ENCODE data around the gene CDK11B. TPM values are rescaled to one million over a fixed set of nuclear protein-coding genes. Genes with fewer than 3 reads are reported as not detected.
"Not testable (repeated sequence)": the region's sequence is repeated elsewhere in the genome, so short reads cannot be mapped to it uniquely, and the experiment has no call there.

The CDK11B gene
- polyA plus RNA-seq, 1 donor: 39.0 TPM

GRCh38 chr1:1647567-1648241 is 11.1 kb downstream of the CDK11B start:
- DNase-seq: not testable (repeated sequence)

DNA sequence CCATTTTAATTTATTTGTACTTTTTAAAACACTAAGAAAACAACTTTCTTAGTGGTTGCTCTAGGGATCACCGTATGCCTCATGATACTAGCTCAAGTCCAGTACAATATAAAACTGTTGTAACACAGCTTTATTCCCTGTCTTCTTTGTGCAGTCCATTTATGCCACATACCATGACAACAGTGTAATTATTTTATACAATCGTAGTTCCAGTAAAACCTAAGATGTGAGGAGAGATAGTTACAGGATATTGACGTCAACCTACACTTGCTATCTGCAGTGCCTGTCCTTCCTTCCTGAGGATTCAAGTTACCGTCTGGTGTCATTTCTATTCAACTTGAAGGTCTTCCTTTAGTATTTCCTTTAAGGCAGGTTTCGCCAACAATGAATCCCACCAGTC is 12.5 kb downstream of the CDK11B start:
- not testable (repeated sequence) for DNase-seq

GRCh38 chr1:1640711-1641461 is 17.9 kb downstream of the CDK11B start:
- not testable (repeated sequence) for DNase-seq

- not testable (repeated sequence) for DNase-seq
Measured at GRCh38 chr1:1640081-1640480, 18.7 kb downstream of the CDK11B start.

- DNase-seq: not testable (repeated sequence)
Measured at GRCh38 chr1:1639368-1639767, 19.4 kb downstream of the CDK11B start.

DNA sequence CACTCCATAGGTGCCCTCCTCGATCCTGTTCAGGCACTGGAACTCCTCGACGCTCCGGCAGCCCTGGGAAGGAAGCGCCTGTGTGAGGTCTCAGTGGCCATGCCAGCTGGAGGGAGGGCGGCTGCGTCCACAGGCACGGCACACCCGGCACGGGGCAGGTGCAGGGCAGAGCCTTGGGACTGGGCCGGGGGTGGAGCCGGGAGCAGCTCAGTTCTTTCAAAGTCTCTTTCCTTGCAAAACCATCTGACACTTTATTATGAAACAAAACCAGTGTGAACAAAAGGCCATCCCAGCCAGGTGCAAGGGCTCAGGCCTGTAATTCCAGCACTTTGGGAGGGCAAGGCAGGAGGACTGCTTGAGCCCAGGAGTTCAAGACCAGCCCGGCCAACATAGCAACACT is 20.3 kb downstream of the CDK11B start:
- DNase-seq: not testable (repeated sequence)

DNA sequence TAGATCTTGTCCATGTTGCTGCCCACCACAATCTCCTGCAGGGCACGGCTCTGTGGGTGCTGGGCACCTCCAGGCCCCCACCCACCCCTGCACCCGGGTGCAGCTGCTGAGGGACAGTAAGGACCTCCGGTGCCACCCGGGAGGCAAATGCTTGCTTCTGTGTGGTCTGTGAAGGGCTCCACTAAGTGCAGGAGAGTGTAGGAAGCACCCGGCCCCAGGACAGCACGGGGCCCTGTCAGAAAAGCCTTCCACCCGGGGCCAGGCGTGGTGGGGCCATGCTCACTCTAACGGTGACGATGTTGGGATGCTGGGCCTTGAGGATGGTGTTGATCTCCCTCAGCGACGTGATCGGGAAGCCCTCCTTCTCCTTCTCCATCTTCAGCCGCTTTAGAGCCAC is 21.3 kb downstream of the CDK11B start:
- DNase-seq: not testable (repeated sequence)

DNA sequence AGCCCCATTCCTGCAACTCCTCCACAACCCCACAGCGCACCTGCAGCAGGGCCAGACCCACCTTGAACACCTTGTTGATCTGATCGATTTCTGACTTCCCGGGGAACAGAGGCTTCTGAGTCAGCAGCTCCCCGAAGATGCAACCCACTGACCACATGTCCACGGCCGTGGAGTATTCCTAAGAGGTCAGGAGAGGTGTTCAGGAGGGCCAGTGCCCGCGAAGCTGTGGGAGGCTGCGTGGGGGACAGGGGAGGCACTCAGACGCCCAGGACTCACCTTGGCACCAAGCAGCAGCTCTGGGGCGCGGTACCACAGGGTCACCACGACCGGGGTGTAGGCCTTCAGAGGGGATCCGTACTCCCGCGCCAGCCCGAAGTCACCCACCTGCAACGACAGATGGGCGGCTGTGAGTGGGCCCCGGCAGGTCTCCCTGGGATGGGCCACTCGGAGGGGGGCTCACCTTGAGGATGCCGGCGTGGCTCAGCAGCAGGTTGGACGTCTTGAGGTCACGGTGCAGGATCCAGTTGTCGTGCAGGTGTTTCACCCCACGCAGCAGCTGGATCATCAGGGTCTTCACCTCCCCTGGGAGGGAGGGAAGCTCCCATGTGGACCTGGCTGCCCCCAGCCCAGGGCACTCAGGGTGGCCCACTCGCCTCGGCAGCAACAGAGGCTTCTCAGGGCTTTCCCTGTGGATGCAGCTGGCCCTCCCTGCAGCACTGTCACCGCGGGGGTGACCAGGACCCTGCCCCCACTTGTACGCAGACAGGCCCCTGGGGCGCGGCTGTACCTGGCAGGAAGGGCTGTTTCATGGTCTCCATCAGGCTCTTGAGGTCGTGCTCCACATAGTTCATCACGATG is 22.0 kb downstream of the CDK11B start:
- not testable (repeated sequence) for DNase-seq

GRCh38 chr1:1634613-1635012 is 24.2 kb downstream of the CDK11B start:
- DNase-seq: not testable (repeated sequence)

- not testable (repeated sequence) for DNase-seq
Measured at GRCh38 chr1:1633409-1633808, 25.4 kb downstream of the CDK11B start.

- DNase-seq: no peak
Measured at GRCh38 chr1:1631782-1632420, 26.9 kb downstream of the CDK11B start, which contains the start of gene MMP23B. TSS of gene MMP23B (plus strand) at chr1:1632173. CDS start at chr1:1632219, 46 bp downstream.

DNA sequence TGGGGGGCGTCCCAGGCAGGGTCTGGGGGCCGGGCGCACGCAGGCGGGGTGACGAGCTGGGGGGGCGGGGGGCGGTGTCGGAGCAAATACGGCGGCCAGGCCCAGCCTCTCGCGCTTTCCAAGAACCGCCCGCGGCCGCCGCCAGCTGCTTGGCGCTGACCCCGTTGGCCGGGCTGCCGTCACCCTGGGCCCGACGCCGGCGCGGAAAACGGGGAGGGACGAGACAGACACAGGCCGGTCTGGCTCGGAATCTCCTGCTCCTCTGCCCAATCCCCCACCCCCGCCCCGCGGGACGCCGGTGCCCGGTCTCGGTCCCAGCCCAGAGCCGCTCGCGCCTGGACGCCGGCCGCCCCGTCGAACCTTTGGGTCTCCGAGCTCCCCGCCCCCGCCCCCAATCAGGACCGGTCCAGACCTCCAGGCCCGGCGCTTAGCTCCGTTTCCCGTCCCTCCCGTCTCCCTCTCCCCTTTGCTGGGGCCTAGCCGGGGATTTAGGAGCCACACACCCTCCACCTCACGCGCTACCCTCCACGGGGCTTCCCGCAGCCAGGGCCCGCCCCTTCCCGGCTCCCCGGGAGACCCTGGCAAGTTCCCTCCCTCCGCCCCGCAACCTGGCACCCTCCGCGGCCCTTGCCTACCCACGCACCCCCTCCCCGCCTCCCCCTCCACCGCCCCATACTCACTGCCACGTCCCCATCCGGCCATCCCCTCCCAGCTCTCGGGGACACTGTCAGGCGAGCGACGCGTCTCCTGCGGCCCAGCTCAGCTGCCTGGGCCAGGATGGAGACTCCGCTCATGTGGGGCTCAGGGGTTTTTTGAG is 27.6 kb downstream of the CDK11B start:
- DNase-seq: peak; percentile 92

DNA sequence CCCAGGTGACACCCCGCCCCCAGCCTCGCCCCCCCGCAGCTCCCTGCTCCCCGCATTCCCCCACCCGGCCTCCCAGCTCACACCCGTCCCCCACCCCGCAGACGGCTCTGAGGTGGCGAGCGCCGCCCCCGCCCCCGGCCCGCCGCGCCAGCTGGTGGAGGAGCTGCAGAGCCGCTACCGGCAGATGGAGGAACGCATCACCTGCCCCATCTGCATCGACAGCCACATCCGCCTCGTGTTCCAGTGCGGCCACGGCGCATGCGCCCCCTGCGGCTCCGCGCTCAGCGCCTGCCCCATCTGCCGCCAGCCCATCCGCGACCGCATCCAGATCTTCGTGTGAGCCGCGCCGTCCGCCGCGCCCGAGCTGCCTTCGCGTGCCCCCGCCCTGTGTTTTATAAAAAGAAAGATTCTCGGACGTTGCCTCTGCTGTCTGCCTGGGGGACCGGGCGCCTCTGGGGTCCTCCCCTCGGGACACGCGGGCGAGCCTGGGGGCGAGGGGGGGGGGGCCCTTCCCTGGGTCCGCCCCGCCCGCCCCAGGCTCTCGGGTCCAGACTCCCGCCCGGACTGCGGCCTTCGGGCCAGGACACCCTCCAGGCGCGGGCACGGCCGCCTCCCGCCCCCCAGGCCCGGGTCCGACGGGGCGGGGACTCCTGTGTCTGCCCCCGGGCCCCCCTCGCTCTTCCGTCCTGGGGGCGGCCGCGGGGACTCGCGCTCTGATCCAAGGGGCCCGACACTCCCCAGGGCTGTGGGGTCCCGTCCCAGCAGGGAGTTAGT is 28.4 kb downstream of the CDK11B start:
- peak; percentile 94 for DNase-seq

DNA sequence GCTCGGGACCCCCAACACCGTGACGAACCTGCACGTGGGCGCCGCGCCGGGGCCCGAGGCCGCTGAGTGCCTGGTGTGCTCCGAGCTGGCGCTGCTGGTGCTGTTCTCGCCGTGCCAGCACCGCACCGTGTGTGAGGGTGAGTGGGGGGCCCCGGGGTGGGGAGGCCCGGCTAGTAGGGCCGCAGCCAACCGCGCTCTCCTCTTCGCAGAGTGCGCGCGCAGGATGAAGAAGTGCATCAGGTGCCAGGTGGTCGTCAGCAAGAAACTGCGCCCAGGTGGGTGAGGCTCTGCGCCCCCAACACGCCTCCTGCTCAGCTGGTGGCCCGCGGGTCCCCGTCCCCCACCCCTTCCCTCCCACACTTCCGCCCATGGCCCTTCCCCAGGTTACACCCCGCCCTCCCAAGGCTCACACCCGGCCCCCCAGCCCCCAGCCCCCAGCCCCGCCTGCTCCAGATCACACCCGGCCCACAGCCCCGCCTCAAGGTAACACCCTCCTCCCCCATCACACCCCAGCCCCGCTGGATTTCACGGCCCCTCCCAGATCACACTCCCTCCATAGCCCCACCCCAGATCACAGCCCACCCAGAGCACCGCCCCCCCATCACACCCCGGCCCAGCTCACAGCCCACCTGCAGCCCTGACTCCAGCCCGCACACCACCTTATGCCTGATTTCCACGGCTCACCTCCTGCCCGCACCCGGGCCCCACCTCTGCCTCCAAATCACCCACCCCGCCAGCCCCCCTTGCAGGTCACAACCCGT is 29.2 kb downstream of the CDK11B start:
- DNase-seq: no peak

GRCh38 chr1:1628754-1629429 is 29.9 kb downstream of the CDK11B start:
- DNase-seq: no peak

GRCh38 chr1:1627829-1628753 is 30.7 kb downstream of the CDK11B start:
- DNase-seq: no peak

GRCh38 chr1:1627261-1627828 is 31.5 kb downstream of the CDK11B start:
- DNase-seq: no peak

Data from hindlimb muscle (tissue), 1 donor.